Stimulated activated CD4-positive, alpha-beta T cell treated with anti-CD3 and anti-CD28 coated beads, Interleukin-15, amount 100 ng/mL, for 48 hours (primary cell): ENCODE measurements around the gene CALML3.

Experiments used
- DNase-seq, 2 donors: peaks; one replicate each; pipeline ENCODE4 v3.0.0-alpha.2; 2020; ENCODE audit warnings: low read depth in 2 of 2

Gene CALML3

GRCh38 chr10:5538892-5539651, 14.3 kb downstream of the CALML3 start:
- DNase-seq = no peak

GRCh38 chr10:5540080-5540479, 15.3 kb downstream of the CALML3 start:
- DNase-seq = no peak

GRCh38 chr10:5540891-5541290, 16.1 kb downstream of the CALML3 start:
- DNase-seq = no peak

DNA sequence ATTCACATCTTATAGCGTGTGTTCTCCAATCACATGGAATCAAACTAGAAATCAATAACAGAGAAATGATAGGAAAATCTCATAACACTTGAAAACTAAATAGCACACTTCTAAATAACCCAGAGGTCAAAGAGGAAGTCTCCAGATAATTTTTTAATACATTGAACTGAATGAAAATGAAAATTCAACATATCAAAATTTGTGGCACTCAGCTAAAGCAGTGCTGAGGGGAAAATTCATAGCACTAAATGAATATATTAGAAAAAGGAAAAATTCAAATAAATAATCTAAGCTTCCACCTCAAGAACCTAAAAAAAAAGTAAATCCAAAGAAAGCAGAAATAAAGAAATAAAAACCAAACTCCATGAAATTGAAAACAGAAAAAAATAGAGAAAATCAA, 17.3 kb downstream of the CALML3 start:
- no peak for DNase-seq

- no peak for DNase-seq
Observed at GRCh38 chr10:5543623-5544022, 18.9 kb downstream of the CALML3 start.

DNA sequence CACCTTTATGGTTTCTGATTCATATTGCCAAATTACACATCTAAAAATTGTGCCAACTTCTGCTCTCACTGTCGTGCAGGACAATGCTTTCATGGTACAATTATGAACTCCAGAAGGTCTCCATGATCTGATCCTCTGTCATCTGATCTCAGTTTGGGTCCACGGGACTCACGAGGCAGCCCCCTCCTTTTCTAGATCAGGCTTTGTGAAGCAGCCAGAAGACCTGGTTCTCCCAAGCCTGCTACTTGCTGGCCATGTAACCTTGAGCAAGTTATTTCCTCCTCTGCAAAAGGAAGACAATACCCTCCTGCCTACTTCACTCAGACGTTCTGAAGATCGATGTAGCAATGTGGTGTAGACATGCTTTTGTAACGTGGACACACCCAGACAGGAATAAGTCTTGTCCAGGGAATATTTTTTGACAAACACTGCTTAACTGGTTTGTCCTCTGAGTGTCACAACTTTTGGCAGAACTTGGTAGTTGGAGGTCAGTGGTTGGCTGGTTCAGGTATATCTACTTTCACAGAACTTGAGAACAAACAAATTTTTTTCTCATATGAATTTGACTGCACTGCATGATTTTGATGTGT, 19.6 kb downstream of the CALML3 start:
- no peak for DNase-seq

- DNase-seq = no peak
Observed at GRCh38 chr10:5545011-5545410, 20.2 kb downstream of the CALML3 start.

- no peak for DNase-seq
Observed at GRCh38 chr10:5545426-5545777, 20.6 kb downstream of the CALML3 start.

DNA sequence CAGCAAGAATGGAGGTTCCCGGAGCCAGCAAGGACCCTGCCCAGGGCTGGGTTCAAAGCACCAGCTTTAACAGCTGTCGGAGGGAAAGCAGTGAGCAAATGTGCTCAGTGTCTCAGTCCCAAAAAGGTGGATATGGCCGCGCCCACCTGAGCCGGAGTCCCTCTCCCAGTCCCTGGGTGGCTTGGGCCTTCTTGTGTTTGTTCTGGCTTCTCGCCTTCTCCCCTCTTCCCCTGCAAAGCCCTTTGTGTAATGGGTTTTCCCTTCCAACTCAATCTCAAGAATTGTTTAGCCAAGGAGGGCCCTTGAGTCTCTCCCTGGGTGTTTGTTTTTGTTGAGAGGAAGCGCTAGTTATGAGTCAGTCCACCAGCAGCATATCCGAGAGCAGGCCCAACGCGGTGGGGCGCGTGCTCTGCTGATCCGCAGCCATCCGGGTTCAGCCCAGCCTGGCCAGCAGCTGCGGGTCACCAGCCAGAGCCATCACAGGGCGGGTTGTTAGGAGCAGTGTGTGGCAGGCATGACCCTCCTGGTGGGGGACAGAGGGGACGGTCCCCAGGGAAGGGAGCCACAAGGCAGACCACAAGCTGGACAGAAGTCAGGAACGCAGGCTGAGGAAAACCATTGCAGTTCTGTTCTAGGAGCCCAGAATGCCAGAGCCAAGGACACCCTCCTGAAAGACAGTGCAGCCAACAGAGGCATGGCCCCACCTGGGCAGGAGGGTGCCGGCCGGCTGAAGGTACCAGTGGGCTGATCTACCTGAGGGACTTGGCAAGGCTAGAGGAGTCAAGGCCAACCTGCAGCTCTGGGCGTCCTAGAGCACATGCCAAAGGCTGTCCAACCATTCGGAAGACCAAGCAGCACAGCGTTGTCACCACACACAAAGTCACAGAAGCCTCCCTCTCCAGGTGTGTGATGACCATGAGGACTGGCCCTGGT, 21.3 kb downstream of the CALML3 start:
- DNase-seq = no peak

DNA sequence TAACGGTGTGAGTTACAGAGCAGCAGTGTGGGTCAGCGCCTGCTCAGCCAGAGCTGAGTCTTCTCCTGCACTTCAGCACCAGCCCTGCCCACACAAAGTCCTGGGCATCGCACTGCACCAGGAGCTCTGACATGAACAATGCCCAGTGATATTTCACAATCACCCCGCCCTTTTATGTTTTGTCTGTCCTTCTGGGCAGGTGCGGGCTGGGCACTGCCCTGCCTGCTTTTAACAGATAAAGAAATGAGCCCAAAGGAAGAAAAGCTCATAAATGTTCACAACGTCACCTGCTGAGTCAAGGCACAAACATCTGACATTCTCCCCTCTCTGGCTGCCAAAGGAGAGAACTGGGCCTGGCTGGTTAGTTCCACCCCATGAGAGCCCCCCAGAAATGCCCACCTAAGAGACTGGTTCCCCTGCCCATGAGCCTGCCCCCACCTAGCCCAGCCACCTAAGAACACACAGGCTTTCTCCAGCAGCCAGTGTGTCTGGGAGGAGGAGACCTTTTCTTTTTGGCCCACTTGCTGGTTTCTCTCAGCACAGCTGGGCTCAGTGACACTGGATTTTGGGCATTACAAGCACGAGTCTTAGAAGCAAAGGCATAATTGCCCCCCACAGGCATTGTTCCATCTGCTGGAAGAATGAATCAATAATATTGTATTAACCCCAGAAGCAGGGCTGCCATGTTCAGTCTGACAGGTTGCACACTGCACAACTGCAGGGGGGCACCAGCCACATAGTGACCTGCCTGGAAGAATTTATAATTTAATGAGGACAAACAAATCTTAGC, 22.3 kb downstream of the CALML3 start:
- DNase-seq = no peak

- no peak for DNase-seq
Observed at GRCh38 chr10:5547681-5547930, 22.8 kb downstream of the CALML3 start.

GRCh38 chr10:5547931-5548660, 23.3 kb downstream of the CALML3 start:
- no peak for DNase-seq

GRCh38 chr10:5549462-5550249, 24.9 kb downstream of the CALML3 start:
- DNase-seq = no peak

DNA sequence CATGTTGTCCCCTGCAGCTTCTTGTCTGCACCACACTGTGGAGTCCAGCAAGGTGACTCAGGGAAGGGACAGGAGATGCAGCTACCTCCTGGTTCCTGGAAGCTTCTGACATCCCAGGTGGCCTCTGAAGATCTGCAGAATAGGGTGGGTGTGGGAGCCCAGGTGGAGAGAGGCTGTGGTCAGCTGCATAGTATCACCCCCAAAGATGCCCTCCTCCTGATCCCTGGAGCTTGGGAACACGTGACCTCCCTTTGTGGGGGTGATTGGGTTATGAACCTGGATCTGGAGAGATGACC, 25.4 kb downstream of the CALML3 start:
- DNase-seq = no peak

- no peak for DNase-seq
Observed at GRCh38 chr10:5550621-5551530, 26.1 kb downstream of the CALML3 start.

GRCh38 chr10:5551531-5552375, 27.0 kb downstream of the CALML3 start:
- peak; percentile 45 to 68 for DNase-seq

GRCh38 chr10:5552376-5553321, 27.9 kb downstream of the CALML3 start:
- DNase-seq = no peak
